HCT116 (cell line): Measurements from ENCODE around the gene SDF4. TPM values are rescaled to one million over a fixed set of nuclear protein-coding genes. Genes with fewer than 3 reads are reported as not detected.

ENCODE experiments used
- ATAC-seq: fragments of 200-7000 bp; cut with Tn5 transposase; 2 replicates; pipeline ENCODE4 v1.9.1; 2020; ENCODE audit warnings: mild to moderate bottlenecking, moderate library complexity
- BruUV-seq: library from RNA; stranded (reverse); fragments of 400-500 nt; replicated peaks from 2 replicates; lab custom pipeline; 2021; lab: Mats Ljungman, UMichigan
- CTCF ChIA-PET: fragments of 300-600 bp; sonication (Branson Sonifier 250); formaldehyde crosslinking; loops from one replicate; lab custom pipeline; 2021; ENCODE audit warnings: antibody characterized with exemption; lab: Charles Lee
- POLR2A ChIA-PET: fragments of 300-600, 350-600 bp; sonication (Branson Sonifier 250); formaldehyde crosslinking; loops from one replicate; lab custom pipeline; 2021; ENCODE audit warnings: antibody characterized with exemption; lab: Charles Lee
- RAD21 ChIA-PET, 2 experiments: fragments of 300-600 bp; sonication (Branson Sonifier 250); formaldehyde crosslinking; loops; one replicate each; lab custom pipeline; 2023; ENCODE audit warnings: low total read pairs in 2 of 2; ENCODE audit not compliant: uncharacterized antibody in 2 of 2, unreplicated experiment in 2 of 2, low non-redundant PET in 1 of 2; lab: Charles Lee
- DNase-seq: peaks from one replicate; pipeline ENCODE4 v3.0.0-alpha.2; 2010; ENCODE audit warnings: low read depth, low spot score
- H2AFZ ChIP-seq: fragments of 200-600 bp; shearing (Covaris generic), sonication (generic); 2 replicates; pipeline ENCODE4 v1.6.1; 2017; ENCODE audit warnings: low read depth, mixed run types, mixed read lengths, antibody characterized with exemption, low read length; ENCODE audit not compliant: poor library complexity, severe bottlenecking
- H3K27ac ChIP-seq: 2 replicates; pipeline ENCODE4 v1.5.1; 2012; ENCODE audit warnings: low read depth, low read length
- H3K27me3 ChIP-seq: fragments of 200-600 bp; sonication (generic); 2 replicates; pipeline ENCODE4 v1.6.1; 2016; ENCODE audit warnings: mixed run types, low read length, mixed read lengths; ENCODE audit not compliant: insufficient read depth
- H3K36me3 ChIP-seq, 2 experiments: fragments of 200-500 bp in 1 of 2; fragments of 200-600 bp in 1 of 2; sonication (Bioruptor generic) in 1 of 2; sonication (generic) in 1 of 2; 2 replicates each; pipeline versions ENCODE4 v1.5.1 to v1.6.1; 2014 to 2016; ENCODE audit warnings: low read length in 2 of 2, inconsistent platforms in 1 of 2, mixed read lengths in 1 of 2, mixed run types in 1 of 2; ENCODE audit not compliant: insufficient read depth in 2 of 2, control insufficient read depth in 1 of 2
- H3K4me1 ChIP-seq, 2 experiments: fragments of 200-600 bp in 1 of 2; sonication (generic) in 1 of 2; 2 replicates each; pipeline versions ENCODE4 v1.5.1 to v1.6.1; 2012 to 2017; ENCODE audit warnings: low read length in 2 of 2, inconsistent platforms in 1 of 2, mild to moderate bottlenecking in 1 of 2, mixed read lengths in 1 of 2, mixed run types in 1 of 2, moderate library complexity in 1 of 2; ENCODE audit not compliant: insufficient read depth in 2 of 2, control insufficient read depth in 1 of 2
- H3K4me2 ChIP-seq: fragments of 200-600 bp; sonication (generic); 2 replicates; pipeline ENCODE4 v1.6.1; 2017; ENCODE audit warnings: mixed run types, low read length, mixed read lengths
- H3K4me3 ChIP-seq, 2 experiments: fragments of 200-600 bp in 1 of 2; sonication (generic) in 1 of 2; replicated peaks in 1 of 2; 2 replicates each; pipeline ENCODE4 v1.5.1; 2011 to 2016; ENCODE audit warnings: low read length in 2 of 2, control low read depth in 1 of 2, low read depth in 1 of 2, mild to moderate bottlenecking in 1 of 2, mixed read lengths in 1 of 2, mixed run types in 1 of 2
- H3K79me2 ChIP-seq: fragments of 200-600 bp; sonication (generic); 2 replicates; pipeline ENCODE4 v1.6.1; 2017; ENCODE audit warnings: mild to moderate bottlenecking, mixed run types, low read length, moderate library complexity, mixed read lengths; ENCODE audit not compliant: insufficient read depth
- H3K9ac ChIP-seq: fragments of 200-600 bp; sonication (generic); 2 replicates; pipeline ENCODE4 v1.6.1; 2016; ENCODE audit warnings: low read length, mixed read lengths
- H3K9me2 ChIP-seq: fragments of 200-600 bp; sonication (generic), shearing (Covaris generic); 2 replicates; pipeline ENCODE4 v1.6.1; 2017; ENCODE audit warnings: mixed run types, mild to moderate bottlenecking, moderate library complexity; ENCODE audit not compliant: insufficient read depth
- H3K9me3 ChIP-seq, 2 experiments: fragments of 200-500 bp in 1 of 2; fragments of 200-600 bp in 1 of 2; sonication (Bioruptor generic) in 1 of 2; sonication (generic) in 1 of 2; 2 replicates each; pipeline ENCODE4 v1.6.1; 2014 to 2017; ENCODE audit warnings: low read length in 2 of 2, mixed read lengths in 2 of 2, inconsistent platforms in 1 of 2, low read depth in 1 of 2, mild to moderate bottlenecking in 1 of 2, mixed run types in 1 of 2, moderate library complexity in 1 of 2; ENCODE audit not compliant: control insufficient read depth in 1 of 2, insufficient read depth in 1 of 2
- H4K20me1 ChIP-seq: fragments of 200-600 bp; sonication (generic), shearing (Covaris generic); 2 replicates; pipeline ENCODE4 v1.6.1; 2017; ENCODE audit warnings: mixed run types, mild to moderate bottlenecking, moderate library complexity; ENCODE audit not compliant: insufficient read depth
- CEBPB ChIP-seq: IDR thresholded peaks from 2 replicates; pipeline ENCODE4 v1.6.1; 2012; ENCODE audit warnings: low read depth
- JUND ChIP-seq: IDR thresholded peaks from 2 replicates; pipeline ENCODE4 v1.6.1; 2012
- POLR2AphosphoS5 ChIP-seq: IDR thresholded peaks from 2 replicates; pipeline ENCODE4 v1.6.1; 2011; ENCODE audit warnings: mild to moderate bottlenecking, low read depth, low read length, moderate library complexity
- RAD21 ChIP-seq: IDR thresholded peaks from 2 replicates; pipeline ENCODE4 v1.6.1; 2012; ENCODE audit warnings: low read depth, mild to moderate bottlenecking
- TCF7L2 ChIP-seq: IDR thresholded peaks from 2 replicates; pipeline ENCODE4 v1.7.0; 2011; ENCODE audit warnings: borderline replicate concordance, inconsistent platforms; ENCODE audit not compliant: insufficient read depth, insufficient read length; ENCODE audit errors: extremely low read depth
- YY1 ChIP-seq: IDR thresholded peaks from 2 replicates; pipeline ENCODE4 v1.6.1; 2011; ENCODE audit warnings: low read length, low read depth, moderate library complexity, mild to moderate bottlenecking; ENCODE audit not compliant: insufficient replicate concordance; ENCODE audit errors: extremely low read depth
- ZBTB33 ChIP-seq: IDR thresholded peaks from 2 replicates; pipeline ENCODE4 v1.6.1; 2011; ENCODE audit warnings: mild to moderate bottlenecking, low read length, moderate library complexity; ENCODE audit not compliant: insufficient replicate concordance; ENCODE audit errors: extremely low read depth
- intact Hi-C: fragments of 100-400 bp; cut with micrococcal nuclease; formaldehyde crosslinking; loops from 2 replicates; pipeline ENCODE4 v1.10.0; 2022
- total RNA-seq: library from RNA; stranded (reverse); gene quantifications from one replicate; pipeline ENCODE4 v1.2.1, GENCODE V29; 2021; ENCODE audit not compliant: unreplicated experiment
- TF ChIP-seq, protein P1 (sequence below): IDR thresholded peaks from 2 replicates; pipeline ENCODE4 v1.6.1; 2012; ENCODE audit warnings: low read depth
- TF ChIP-seq, protein P2 (sequence below), 3 experiments: fragments of 200-600 bp in 1 of 3; sonication (generic) in 1 of 3; IDR thresholded peaks in 2 of 3; conservative IDR thresholded peaks in 1 of 3; 2 replicates each; pipeline ENCODE4 v1.5.1; 2012 to 2017; ENCODE audit warnings: low read depth in 2 of 3, low read length in 2 of 3, antibody characterized with exemption in 1 of 3, borderline replicate concordance in 1 of 3, control low read depth in 1 of 3, mild to moderate bottlenecking in 1 of 3, mixed read lengths in 1 of 3, mixed run types in 1 of 3, moderate library complexity in 1 of 3; ENCODE audit not compliant: insufficient read depth in 1 of 3
- TF ChIP-seq, protein P3 (sequence below): IDR thresholded peaks from 2 replicates; pipeline ENCODE4 v1.6.1; 2012

Gene SDF4
- total RNA-seq, 1 experiment from 2014 or later: 133 TPM

DNA sequence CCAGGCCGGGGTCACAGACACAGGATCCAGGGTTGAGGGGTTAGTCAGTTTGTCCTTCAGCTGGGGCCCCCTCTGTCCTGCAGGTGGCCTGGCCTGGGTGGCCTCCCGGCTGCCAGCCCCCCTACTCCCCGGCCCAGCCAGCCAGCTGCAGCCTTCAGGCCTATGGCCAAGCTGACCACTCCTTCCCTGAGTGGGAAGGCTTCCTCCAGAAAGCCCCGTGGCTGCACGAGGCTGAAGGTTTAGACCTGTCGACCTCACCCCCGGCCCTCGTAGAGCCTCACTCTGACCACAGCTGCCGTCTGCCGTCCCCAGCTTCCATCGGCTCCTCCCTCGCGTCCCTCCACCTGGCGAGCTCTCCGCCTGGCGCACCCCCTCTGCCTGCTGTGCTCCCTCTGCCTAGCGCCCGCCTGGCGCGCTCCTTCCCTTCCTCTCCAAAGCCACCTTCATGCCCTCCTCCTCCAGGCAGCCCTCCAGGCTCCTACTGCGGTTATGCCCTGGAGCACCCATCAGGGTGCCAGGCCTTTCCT is 48.5 kb downstream of the SDF4 start (continued):
- TF ChIP-seq, protein P1, sequence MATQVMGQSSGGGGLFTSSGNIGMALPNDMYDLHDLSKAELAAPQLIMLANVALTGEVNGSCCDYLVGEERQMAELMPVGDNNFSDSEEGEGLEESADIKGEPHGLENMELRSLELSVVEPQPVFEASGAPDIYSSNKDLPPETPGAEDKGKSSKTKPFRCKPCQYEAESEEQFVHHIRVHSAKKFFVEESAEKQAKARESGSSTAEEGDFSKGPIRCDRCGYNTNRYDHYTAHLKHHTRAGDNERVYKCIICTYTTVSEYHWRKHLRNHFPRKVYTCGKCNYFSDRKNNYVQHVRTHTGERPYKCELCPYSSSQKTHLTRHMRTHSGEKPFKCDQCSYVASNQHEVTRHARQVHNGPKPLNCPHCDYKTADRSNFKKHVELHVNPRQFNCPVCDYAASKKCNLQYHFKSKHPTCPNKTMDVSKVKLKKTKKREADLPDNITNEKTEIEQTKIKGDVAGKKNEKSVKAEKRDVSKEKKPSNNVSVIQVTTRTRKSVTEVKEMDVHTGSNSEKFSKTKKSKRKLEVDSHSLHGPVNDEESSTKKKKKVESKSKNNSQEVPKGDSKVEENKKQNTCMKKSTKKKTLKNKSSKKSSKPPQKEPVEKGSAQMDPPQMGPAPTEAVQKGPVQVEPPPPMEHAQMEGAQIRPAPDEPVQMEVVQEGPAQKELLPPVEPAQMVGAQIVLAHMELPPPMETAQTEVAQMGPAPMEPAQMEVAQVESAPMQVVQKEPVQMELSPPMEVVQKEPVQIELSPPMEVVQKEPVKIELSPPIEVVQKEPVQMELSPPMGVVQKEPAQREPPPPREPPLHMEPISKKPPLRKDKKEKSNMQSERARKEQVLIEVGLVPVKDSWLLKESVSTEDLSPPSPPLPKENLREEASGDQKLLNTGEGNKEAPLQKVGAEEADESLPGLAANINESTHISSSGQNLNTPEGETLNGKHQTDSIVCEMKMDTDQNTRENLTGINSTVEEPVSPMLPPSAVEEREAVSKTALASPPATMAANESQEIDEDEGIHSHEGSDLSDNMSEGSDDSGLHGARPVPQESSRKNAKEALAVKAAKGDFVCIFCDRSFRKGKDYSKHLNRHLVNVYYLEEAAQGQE: no peak
- TF ChIP-seq CEBPB (no peak), ZBTB33 (no peak)
- TF ChIP-seq, all 23 proteins: peak for 0

DNA sequence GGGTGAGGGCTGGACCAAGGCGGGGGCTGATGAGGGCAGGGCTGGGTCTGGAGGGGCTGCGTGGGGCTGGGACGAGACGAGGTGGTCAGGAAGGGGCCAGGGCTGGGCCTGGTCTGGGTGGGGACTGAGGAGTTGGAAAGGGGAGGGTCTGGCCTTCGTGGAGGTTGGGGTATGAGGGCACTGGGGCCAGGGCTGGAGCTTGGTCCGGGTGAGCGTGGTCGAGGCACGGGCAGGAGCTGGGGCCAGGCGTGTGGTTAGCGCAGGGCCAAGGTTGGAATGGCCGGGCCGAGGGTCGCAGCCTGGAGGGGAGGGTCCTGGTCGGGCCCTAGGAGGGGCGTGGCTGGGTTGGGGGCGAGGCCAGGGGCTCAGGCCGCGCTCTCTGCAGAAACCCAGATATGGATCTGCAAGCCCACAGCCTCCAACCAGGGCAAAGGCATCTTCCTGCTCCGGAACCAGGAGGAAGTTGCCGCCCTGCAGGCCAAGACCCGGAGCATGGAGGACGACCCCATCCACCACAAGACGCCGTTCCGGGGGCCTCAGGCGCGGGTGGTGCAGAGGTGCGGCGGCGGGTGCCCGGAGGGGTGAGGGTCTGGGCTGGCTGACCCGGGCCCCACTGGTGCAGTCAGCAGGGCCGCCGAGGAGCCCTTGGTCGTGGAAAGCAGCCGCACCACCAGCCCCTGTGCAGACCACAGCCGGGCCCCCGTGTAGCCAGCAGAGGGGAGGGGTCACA is 49.1 kb downstream of the SDF4 start:
- Histone ChIP-seq H3K4me3 (no peak overlapping the region), H3K79me2 (no peaks in the 10 kb centered on the region), H4K20me1 (no peaks in the 10 kb centered on the region), H3K9ac (no peak overlapping the region), H3K27me3 (no peaks in the 10 kb centered on the region), H3K9me2 (no peaks in the 10 kb centered on the region), H3K4me2 (no peak overlapping the region), H3K9me3 (no peaks in the 10 kb centered on the region), H3K36me3 (no peaks in the 10 kb centered on the region), H3K4me1 (peaks cover 0 to 9% of the 10 kb centered on the region in 2 experiments; a peak in 2 of 4 replicates), H2AFZ (no peak overlapping the region), H3K27ac (no peak overlapping the region)
- BruUV-seq: no TSS peak
- RAD21 ChIA-PET: no interaction called here
- intact Hi-C loops: no loop called here
- DNase-seq (no peak), ATAC-seq (no peak)
- CTCF ChIA-PET: no interaction called here
- POLR2A ChIA-PET: no interaction called here
- TF ChIP-seq POLR2AphosphoS5: no peak
- TF ChIP-seq, protein P2, sequence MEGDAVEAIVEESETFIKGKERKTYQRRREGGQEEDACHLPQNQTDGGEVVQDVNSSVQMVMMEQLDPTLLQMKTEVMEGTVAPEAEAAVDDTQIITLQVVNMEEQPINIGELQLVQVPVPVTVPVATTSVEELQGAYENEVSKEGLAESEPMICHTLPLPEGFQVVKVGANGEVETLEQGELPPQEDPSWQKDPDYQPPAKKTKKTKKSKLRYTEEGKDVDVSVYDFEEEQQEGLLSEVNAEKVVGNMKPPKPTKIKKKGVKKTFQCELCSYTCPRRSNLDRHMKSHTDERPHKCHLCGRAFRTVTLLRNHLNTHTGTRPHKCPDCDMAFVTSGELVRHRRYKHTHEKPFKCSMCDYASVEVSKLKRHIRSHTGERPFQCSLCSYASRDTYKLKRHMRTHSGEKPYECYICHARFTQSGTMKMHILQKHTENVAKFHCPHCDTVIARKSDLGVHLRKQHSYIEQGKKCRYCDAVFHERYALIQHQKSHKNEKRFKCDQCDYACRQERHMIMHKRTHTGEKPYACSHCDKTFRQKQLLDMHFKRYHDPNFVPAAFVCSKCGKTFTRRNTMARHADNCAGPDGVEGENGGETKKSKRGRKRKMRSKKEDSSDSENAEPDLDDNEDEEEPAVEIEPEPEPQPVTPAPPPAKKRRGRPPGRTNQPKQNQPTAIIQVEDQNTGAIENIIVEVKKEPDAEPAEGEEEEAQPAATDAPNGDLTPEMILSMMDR (IDR thresholded peaks at IDR 0.05 in 2 of 3, conservative IDR thresholded peaks at IDR 0.05 in 1 of 3; ENCODE audit: borderline replicate concordance in 1 of 3, insufficient read depth in 1 of 3, low read depth in 2 of 3, low read length in 2 of 3): no peak
- TF ChIP-seq, protein P3, sequence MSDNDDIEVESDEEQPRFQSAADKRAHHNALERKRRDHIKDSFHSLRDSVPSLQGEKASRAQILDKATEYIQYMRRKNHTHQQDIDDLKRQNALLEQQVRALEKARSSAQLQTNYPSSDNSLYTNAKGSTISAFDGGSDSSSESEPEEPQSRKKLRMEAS: no peak
- no peak for TF ChIP-seq RAD21
- TF ChIP-seq TCF7L2: no peak
- TF ChIP-seq JUND: no peak
- TF ChIP-seq YY1: no peak
- TF ChIP-seq, protein P1: no peak
